ENCODE data around the gene FBXO17. TPM values are rescaled to one million over a fixed set of nuclear protein-coding genes. Genes with fewer than 3 reads are reported as not detected.

FBXO17 gene
- total and polyA plus RNA-seq, 2 donors (not counting 3 experiments of a cell fraction or from before 2014, with no cell fraction given), result 21.8 to 23.8 TPM

DNA sequence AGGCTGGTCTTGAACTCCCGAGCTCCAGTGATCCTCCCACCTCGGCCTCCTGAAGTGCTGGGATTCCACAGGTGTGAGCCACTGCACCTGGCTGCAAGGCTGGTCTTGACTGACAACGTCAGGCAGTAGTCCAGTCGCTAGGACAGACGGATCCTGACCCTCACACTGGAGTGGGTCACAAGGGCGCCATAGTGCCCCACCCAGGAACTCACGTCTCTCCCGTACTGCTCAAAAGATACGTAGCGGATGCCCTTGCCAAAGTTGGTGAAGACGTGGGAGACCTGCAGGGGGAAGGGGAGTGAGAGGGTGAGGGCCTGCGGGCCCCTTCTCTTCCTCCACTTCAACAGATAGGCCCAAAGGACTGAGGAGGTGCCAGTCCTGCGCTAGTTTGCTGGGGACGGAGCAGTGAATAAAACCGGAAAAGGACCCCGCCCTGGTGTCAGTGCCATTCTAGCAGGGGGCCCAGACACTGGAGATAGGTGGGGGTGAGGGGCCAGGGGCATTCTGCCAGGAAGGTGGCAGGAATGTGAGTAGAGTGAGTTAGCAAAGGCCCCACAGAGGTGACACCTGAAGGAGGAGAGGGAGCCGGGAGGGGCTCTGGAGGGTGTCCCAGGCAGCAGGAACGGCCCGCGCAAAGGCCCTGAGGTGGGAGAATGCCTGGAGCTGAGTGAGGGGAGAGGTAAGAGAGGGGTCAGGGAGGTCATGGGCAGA is 32.9 kb downstream of the FBXO17 start:
- dilution Hi-C loops (cut with MboI; ENCODE audit: extremely low pct_ligation_motif_present, low sequenced_read_pairs) (no loop called here), intact Hi-C loops (cut with micrococcal nuclease) (no loop called here)
- Histone ChIP-seq H2AFZ (ENCODE audit: low read depth, low read length) (no peak overlapping the region), H3K79me2 (ENCODE audit: control insufficient read depth, insufficient read depth, low read length) (no peaks in the 10 kb centered on the region), H3K9me1 (replicated peaks; ENCODE audit: control insufficient read depth, extremely low read depth, insufficient read depth, low read length) (no peaks in the 10 kb centered on the region), H3K4me1 (ENCODE audit: control insufficient read depth, extremely low read depth, insufficient read depth, low read length) (peaks cover 10% of the 10 kb centered on the region), H4K20me1 (replicated peaks; ENCODE audit: control insufficient read depth, extremely low read depth, insufficient read depth, low read length) (no peaks in the 10 kb centered on the region), H3K27ac (ENCODE audit: insufficient read depth, low read depth, low read length) (no peak overlapping the region), H3K4me2 (ENCODE audit: insufficient read depth, low read length) (no peak overlapping the region), H3K36me3 (ENCODE audit: control insufficient read depth in 2 of 2, extremely low read depth in 1 of 2, insufficient read depth in 2 of 2, low read length in 2 of 2) (peaks cover 0 to 2% of the 10 kb centered on the region in 2 experiments), H3K9ac (replicated peaks; ENCODE audit: extremely low read depth, insufficient read depth, low read length) (no peak overlapping the region), H3K4me3 (replicated peaks in 1 of 3; ENCODE audit: insufficient read depth in 1 of 3, low read depth in 1 of 3, low read length in 3 of 3) (no peak overlapping the region), H3K9me3 (replicated peaks; ENCODE audit: control insufficient read depth, insufficient read depth, low read length) (no peaks in the 10 kb centered on the region), H3K27me3 (ENCODE audit: control insufficient read depth in 2 of 2, insufficient read depth in 2 of 2, low read length in 2 of 2) (no peaks in the 10 kb centered on the region)
- ChIA-PET POLR2A (no interaction called here), CTCF (no interaction called here)
- no TSS peak for BruUV-seq (replicated peaks)
- TF ChIP-seq, protein P1, sequence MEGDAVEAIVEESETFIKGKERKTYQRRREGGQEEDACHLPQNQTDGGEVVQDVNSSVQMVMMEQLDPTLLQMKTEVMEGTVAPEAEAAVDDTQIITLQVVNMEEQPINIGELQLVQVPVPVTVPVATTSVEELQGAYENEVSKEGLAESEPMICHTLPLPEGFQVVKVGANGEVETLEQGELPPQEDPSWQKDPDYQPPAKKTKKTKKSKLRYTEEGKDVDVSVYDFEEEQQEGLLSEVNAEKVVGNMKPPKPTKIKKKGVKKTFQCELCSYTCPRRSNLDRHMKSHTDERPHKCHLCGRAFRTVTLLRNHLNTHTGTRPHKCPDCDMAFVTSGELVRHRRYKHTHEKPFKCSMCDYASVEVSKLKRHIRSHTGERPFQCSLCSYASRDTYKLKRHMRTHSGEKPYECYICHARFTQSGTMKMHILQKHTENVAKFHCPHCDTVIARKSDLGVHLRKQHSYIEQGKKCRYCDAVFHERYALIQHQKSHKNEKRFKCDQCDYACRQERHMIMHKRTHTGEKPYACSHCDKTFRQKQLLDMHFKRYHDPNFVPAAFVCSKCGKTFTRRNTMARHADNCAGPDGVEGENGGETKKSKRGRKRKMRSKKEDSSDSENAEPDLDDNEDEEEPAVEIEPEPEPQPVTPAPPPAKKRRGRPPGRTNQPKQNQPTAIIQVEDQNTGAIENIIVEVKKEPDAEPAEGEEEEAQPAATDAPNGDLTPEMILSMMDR (IDR thresholded peaks at IDR 0.05; ENCODE audit: extremely low read depth in 1 of 2, insufficient read depth in 1 of 2, low read depth in 1 of 2, low read length in 2 of 2), result no peak
- no peak for TF ChIP-seq EZH2 (IDR thresholded peaks at IDR 0.05; ENCODE audit: borderline replicate concordance, low read depth, low read length, severe bottlenecking)
- TF ChIP-seq, protein P2, sequence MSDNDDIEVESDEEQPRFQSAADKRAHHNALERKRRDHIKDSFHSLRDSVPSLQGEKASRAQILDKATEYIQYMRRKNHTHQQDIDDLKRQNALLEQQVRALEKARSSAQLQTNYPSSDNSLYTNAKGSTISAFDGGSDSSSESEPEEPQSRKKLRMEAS (IDR thresholded peaks at IDR 0.05; ENCODE audit: insufficient read depth, insufficient read length), result no peak
- TF ChIP-seq JUN (IDR thresholded peaks at IDR 0.05; ENCODE audit: borderline replicate concordance, insufficient read depth, insufficient read length, low read depth), result no peak
- TF ChIP-seq GATA2 (IDR thresholded peaks at IDR 0.05; ENCODE audit: insufficient read depth, insufficient read length, low read depth, low read length), result no peak
- TF ChIP-seq POLR2A (IDR thresholded peaks at IDR 0.05; ENCODE audit: low read depth, low read length), result no peak
- no peak for TF ChIP-seq FOS (IDR thresholded peaks at IDR 0.05; ENCODE audit: borderline replicate concordance, insufficient read depth, low read length)
- no peak for TF ChIP-seq MYC (IDR thresholded peaks at IDR 0.05; ENCODE audit: low read depth, low read length)
- TF ChIP-seq POLR2AphosphoS5 (IDR thresholded peaks at IDR 0.05; ENCODE audit: insufficient read depth, low read depth, low read length), result no peak
- DNase-seq (ENCODE audit: low read depth, low spot score) (no peak), FAIRE-seq (no peak)

Data from endothelial cell of umbilical vein (primary cell).